HL-60 (cell line): ENCODE data around the gene ZNF860.

Experiments used
- POLR2AphosphoS5 ChIP-seq: IDR thresholded peaks from 2 replicates; pipeline ENCODE4 v1.6.1; 2012; ENCODE audit warnings: low read depth
- TF ChIP-seq, protein P1 (sequence below): IDR thresholded peaks from one replicate; pipeline ENCODE4 v1.5.1; 2011; ENCODE audit warnings: low read length, control low read depth, inconsistent platforms; ENCODE audit not compliant: insufficient read depth

DNA sequence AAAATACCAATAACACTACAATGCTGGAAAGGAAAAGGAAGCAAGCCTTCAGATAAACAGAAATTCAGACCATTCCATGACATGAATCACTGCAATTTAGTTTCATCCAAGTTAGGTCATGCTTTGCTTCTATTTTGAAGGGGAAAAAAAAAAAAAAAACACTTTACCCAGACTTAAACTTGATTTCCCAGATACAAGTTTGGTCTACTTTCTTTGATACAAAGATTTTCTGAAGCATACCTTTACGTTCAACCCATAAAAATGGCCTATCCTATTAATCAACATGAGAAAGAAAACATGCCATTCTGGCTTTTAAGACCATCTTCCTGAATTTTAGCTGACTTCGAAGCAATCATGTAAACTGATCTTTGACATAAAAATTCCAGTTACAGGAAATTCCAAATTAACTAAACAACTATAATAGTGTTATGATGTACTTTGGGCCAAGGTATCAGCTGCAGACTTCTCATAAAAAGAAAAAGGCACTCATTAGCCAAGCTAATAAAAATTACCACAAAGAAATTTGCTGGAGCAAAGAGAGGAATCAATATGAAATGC is 13.1 kb upstream of the ZNF860 start:
- TF ChIP-seq, protein P1, sequence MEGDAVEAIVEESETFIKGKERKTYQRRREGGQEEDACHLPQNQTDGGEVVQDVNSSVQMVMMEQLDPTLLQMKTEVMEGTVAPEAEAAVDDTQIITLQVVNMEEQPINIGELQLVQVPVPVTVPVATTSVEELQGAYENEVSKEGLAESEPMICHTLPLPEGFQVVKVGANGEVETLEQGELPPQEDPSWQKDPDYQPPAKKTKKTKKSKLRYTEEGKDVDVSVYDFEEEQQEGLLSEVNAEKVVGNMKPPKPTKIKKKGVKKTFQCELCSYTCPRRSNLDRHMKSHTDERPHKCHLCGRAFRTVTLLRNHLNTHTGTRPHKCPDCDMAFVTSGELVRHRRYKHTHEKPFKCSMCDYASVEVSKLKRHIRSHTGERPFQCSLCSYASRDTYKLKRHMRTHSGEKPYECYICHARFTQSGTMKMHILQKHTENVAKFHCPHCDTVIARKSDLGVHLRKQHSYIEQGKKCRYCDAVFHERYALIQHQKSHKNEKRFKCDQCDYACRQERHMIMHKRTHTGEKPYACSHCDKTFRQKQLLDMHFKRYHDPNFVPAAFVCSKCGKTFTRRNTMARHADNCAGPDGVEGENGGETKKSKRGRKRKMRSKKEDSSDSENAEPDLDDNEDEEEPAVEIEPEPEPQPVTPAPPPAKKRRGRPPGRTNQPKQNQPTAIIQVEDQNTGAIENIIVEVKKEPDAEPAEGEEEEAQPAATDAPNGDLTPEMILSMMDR: no peak
- TF ChIP-seq POLR2AphosphoS5: no peak
